HepG2 (cell line): ENCODE data around the gene GTF3C5. TPM values are rescaled to one million over a fixed set of nuclear protein-coding genes. Genes with fewer than 3 reads are reported as not detected.

Source experiments
- ATAC-seq: fragments of 200-7000 bp; cut with Tn5 transposase; 3 replicates; pipeline ENCODE4 v1.9.1; 2020; ENCODE audit warnings: mild to moderate bottlenecking, moderate library complexity
- BruUV-seq: library from RNA; stranded (reverse); fragments of 400-500 nt; replicated peaks from 2 replicates; lab custom pipeline; 2021; lab: Mats Ljungman, UMichigan
- CTCF ChIA-PET: fragments of 300-600 bp; formaldehyde crosslinking; extraction: SDS; loops from one replicate; lab custom pipeline; 2021; ENCODE audit warnings: low total read pairs, inconsistent platforms, low intra/inter-chr PET ratio; lab: Yijun Ruan, JAX
- POLR2A ChIA-PET: fragments of 350-600 bp; sonication (Branson Sonifier 250); formaldehyde crosslinking; loops from one replicate; lab custom pipeline; 2020; ENCODE audit warnings: antibody characterized with exemption, inconsistent platforms; lab: Yijun Ruan, JAX
- DNase-seq: peaks from one replicate; pipeline ENCODE4 v3.0.0-alpha.2; 2015; ENCODE audit warnings: low spot score
- FAIRE-seq: peaks from 3 replicates; lab custom pipeline; 2011; peaks lifted over from hg19 to GRCh38; lab: Jason Lieb, UNC
- H2AFZ ChIP-seq: one replicate; pipeline ENCODE4 v1.6.1; 2011; ENCODE audit warnings: low read length, inconsistent platforms
- H3K27ac ChIP-seq: fragments of 300-600 bp; 3 replicates; pipeline ENCODE4 v1.8.0; 2011; ENCODE audit warnings: mixed run types, mild to moderate bottlenecking, mixed read lengths, low read length, inconsistent platforms; ENCODE audit not compliant: insufficient read depth; ENCODE audit errors: extremely low read length
- H3K27me3 ChIP-seq, 2 experiments: fragments of 200-600 bp in 1 of 2; 2 replicates in 1 of 2; 3 replicates in 1 of 2; pipeline versions ENCODE4 v1.6.0 to v1.8.0; 2011; ENCODE audit warnings: low read length in 2 of 2, mild to moderate bottlenecking in 2 of 2, moderate library complexity in 2 of 2, inconsistent platforms in 1 of 2; ENCODE audit not compliant: insufficient read depth in 2 of 2, control insufficient read depth in 1 of 2
- H3K36me3 ChIP-seq, 2 experiments: fragments of 200-600 bp in 1 of 2; replicated peaks in 1 of 2; 2 replicates in 1 of 2; 3 replicates in 1 of 2; pipeline versions ENCODE4 v1.5.1 to v1.8.0; 2011; ENCODE audit warnings: low read length in 2 of 2, inconsistent platforms in 1 of 2; ENCODE audit not compliant: insufficient read depth in 2 of 2, control insufficient read depth in 1 of 2
- H3K4me1 ChIP-seq: 2 replicates; pipeline ENCODE4 v1.5.1; 2012; ENCODE audit warnings: low read length, inconsistent platforms; ENCODE audit not compliant: insufficient read depth
- H3K4me2 ChIP-seq: 2 replicates; pipeline ENCODE4 v1.6.0; 2011; ENCODE audit warnings: low read depth, low read length, inconsistent platforms
- H3K4me3 ChIP-seq, 3 experiments: fragments of 200-600 bp in 1 of 3; sonication (generic), shearing (Covaris generic) in 1 of 3; replicated peaks in 1 of 3; 2 replicates each; pipeline ENCODE4 v1.5.1; 2011 to 2016; ENCODE audit warnings: low read length in 3 of 3, inconsistent platforms in 2 of 3, low read depth in 2 of 3, mild to moderate bottlenecking in 2 of 3, control low read depth in 1 of 3, mixed read lengths in 1 of 3; ENCODE audit not compliant: insufficient read depth in 1 of 3
- H3K79me2 ChIP-seq: one replicate; pipeline ENCODE4 v1.6.1; 2011; ENCODE audit warnings: low read length, inconsistent platforms; ENCODE audit not compliant: insufficient read depth
- H3K9ac ChIP-seq: 2 replicates; pipeline ENCODE4 v1.6.0; 2011; ENCODE audit warnings: mild to moderate bottlenecking, low read depth, low read length, inconsistent platforms; ENCODE audit not compliant: insufficient read depth
- H3K9me3 ChIP-seq: 2 replicates; pipeline ENCODE4 v1.5.1; 2012; ENCODE audit warnings: mild to moderate bottlenecking, low read length
- H4K20me1 ChIP-seq: 2 replicates; pipeline ENCODE4 v1.6.0; 2011; ENCODE audit warnings: inconsistent platforms, mild to moderate bottlenecking, low read length, moderate library complexity; ENCODE audit not compliant: insufficient read depth
- AHR ChIP-seq: IDR thresholded peaks from 2 replicates; pipeline ENCODE4 v1.6.1; 2018; ENCODE audit warnings: missing genetic modification reagents, missing compliant biosample characterization
- GABPA ChIP-seq, 2 experiments: IDR thresholded peaks; 2 replicates each; pipeline ENCODE4 v1.6.1; 2011 to 2016; ENCODE audit warnings: low read depth in 2 of 2, low read length in 1 of 2, missing biosample characterization in 1 of 2, missing genetic modification characterization in 1 of 2
- POGK ChIP-seq: sonication (generic); formaldehyde crosslinking; conservative IDR thresholded peaks from 2 replicates; pipeline ENCODE4 v1.8.0; 2022; ENCODE audit warnings: mild to moderate bottlenecking, moderate library complexity, missing genetic modification reagents
- SMC3 ChIP-seq: IDR thresholded peaks from 2 replicates; pipeline ENCODE4 v1.6.1; 2011; ENCODE audit warnings: low read length, improper control_type of control experiment
- ZNF317 ChIP-seq: sonication (generic); formaldehyde crosslinking; IDR thresholded peaks from 2 replicates; pipeline ENCODE4 v1.5.0; 2020; ENCODE audit warnings: mild to moderate bottlenecking, missing genetic modification reagents
- ZNF629 ChIP-seq: sonication (generic); formaldehyde crosslinking; conservative IDR thresholded peaks from 2 replicates; pipeline ENCODE4 v1.5.0; 2020; ENCODE audit warnings: missing genetic modification reagents
- ZNF687 ChIP-seq: sonication (generic); formaldehyde crosslinking; IDR thresholded peaks from 2 replicates; pipeline ENCODE4 v1.5.1; 2020; ENCODE audit warnings: mild to moderate bottlenecking, missing genetic modification reagents, moderate library complexity
- WGBS: methylation state at CpG from one replicate; pipeline ENCODE4 v1.1.6; 2017; ENCODE audit warnings: low lambda C conversion rate; 5-methylcytosine and 5-hydroxymethylcytosine counted together
- in situ Hi-C: cut with HindIII; loops from 2 replicates; pipeline ENCODE4 v1.10.0; 2017; ENCODE audit warnings: low pct_unique_long_range_greater_than_20kb; ENCODE audit not compliant: extremely low pct_ligation_motif_present
- intact Hi-C: fragments of 100-400 bp; cut with micrococcal nuclease; formaldehyde crosslinking; loops from one replicate; pipeline ENCODE4 v1.10.0; 2022; ENCODE audit not compliant: unreplicated experiment
- polyA plus RNA-seq, 8 experiments: library from polyadenylated mRNA; depleted of rRNA in 3 of 8; stranded (reverse) in 7 of 8; unstranded in 1 of 8; fragments of >200 nt; fragmentation: Illumina TruSeq in 4 of 8; extraction: Trizol in 4 of 8; gene quantifications; 2 replicates each; pipeline versions ENCODE4 v1.2.1 to v1.2.3, GENCODE V29; 2011 to 2016; ENCODE audit warnings: low read depth in 4 of 8, missing spikeins in 1 of 8, mixed read lengths in 1 of 8; ENCODE audit not compliant: insufficient read depth in 1 of 8
- total RNA-seq, 5 experiments: library from RNA; depleted of rRNA; stranded (reverse); fragments of >200 nt; fragmentation: Illumina TruSeq; extraction: Trizol; gene quantifications; 2 replicates each; pipeline ENCODE4 v1.2.3, GENCODE V29; 2016; ENCODE audit warnings: low read depth in 1 of 5

GTF3C5 gene
- total and polyA plus RNA-seq, 2 of the 13 experiments (the other 11 are each of a cell fraction or from before 2014, with no cell fraction given) = 66.9 to 92.6 TPM

- H3K27ac ChIP-seq = no peak overlapping the region
- H3K4me2 ChIP-seq = no peak overlapping the region
- no peak for DNase-seq
- no peaks in the 10 kb centered on the region for H3K9me3 ChIP-seq
- ChIA-PET POLR2A (interaction anchor here (1.0 kb wide), 1 partner anchor 72 kb away, joined by 4 read pairs; the partner anchor contains the start of gene GTF3C5), CTCF (interaction anchor here (1.1 to 5.1 kb wide), 4 partner anchors 44 to 80 kb away, joined by 3 to 70 read pairs (median 4); no protein-coding TSS in a partner anchor)
- no TSS peak for BruUV-seq
- intact Hi-C loops (loop anchor here (1.0 kb wide), 1 partner anchor 42 kb away; no protein-coding TSS in a partner anchor), in situ Hi-C loops (no loop called here)
- H3K4me1 ChIP-seq = no peaks in the 10 kb centered on the region
- H3K79me2 ChIP-seq = no peaks in the 10 kb centered on the region
- H4K20me1 ChIP-seq = peaks cover 4% of the 10 kb centered on the region; the same call in 1 of the 2 replicates
- H3K36me3 ChIP-seq = peaks cover 24 to 61% of the 10 kb centered on the region in 2 experiments; a peak in 4 of 5 replicates
- H2AFZ ChIP-seq = no peak overlapping the region
- no peak for FAIRE-seq
- 100% methylated on average over 1 of the region's 21 CpGs for WGBS
- H3K27me3 ChIP-seq = no peaks in the 10 kb centered on the region
- H3K4me3 ChIP-seq = no peak overlapping the region
- no peak for ATAC-seq
- H3K9ac ChIP-seq = no peak overlapping the region
- TF ChIP-seq ZNF317 (CRISPR knock-in tag) = no peak
- TF ChIP-seq GABPA (IDR thresholded peaks at IDR 0.05; ENCODE audit: low read depth, low read length) = 0 out of 2 replicates have a peak, but pooled peaks have one; percentile 3
- no peak for TF ChIP-seq GABPA (CRISPR knock-in tag; IDR thresholded peaks at IDR 0.05; ENCODE audit: low read depth)
- TF ChIP-seq ZNF629 (CRISPR knock-in tag) = peak; percentile 81
Observed at GRCh38 chr9:133102190-133103021, 71.6 kb downstream of the GTF3C5 start.

DNA sequence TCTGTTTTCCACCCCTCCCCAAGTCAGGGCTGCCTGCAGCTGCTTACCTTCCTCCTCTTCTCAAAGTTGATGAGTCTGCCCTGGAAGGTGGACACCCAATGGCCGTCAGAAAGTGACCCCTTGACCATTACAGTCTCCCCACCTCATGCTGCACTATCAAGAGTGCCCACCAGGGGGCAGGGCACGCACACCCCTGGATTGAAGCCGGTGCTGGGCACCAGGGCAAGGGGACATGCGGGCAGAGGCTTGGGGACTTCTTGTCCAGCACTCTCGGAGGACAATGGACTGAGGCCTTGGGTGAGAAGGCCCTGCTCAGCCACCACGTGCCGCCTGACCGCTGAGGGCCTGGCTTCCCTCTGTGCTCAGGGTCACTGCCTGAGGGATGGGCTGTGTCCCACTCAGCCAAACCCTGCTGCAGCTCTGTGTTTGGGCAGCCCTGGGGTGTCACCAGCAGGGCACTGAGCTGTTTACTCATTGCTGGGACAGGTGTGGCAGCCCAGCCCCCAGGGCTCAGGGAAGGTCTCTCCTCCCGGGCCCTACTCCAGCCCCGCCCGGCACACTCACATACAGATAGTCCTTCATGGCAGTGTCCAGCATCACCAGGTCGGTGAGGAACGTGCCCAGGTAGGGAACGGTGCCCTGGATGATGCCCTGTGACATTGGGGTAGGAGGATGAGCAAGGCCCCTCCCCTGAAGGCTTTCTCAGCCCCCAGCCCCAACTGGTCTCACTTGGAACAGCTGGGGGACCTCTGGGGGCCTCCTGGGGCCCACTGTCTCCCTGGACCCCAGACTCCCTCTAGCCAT, 72.6 kb downstream of the GTF3C5 start:
- H3K9me3 ChIP-seq = no peaks in the 10 kb centered on the region
- 39% methylated on average over 5 of the region's 14 CpGs for WGBS
- no TSS peak for BruUV-seq
- H3K79me2 ChIP-seq = no peaks in the 10 kb centered on the region
- in situ Hi-C loops = no loop called here
- peak; percentile 34 for DNase-seq
- H4K20me1 ChIP-seq = peaks cover 6% of the 10 kb centered on the region; the same call in 1 of the 2 replicates
- no peak overlapping the region for H3K4me3 ChIP-seq
- intact Hi-C loops = loop anchor here (1.0 kb wide), 1 partner anchor 41 kb away; no protein-coding TSS in a partner anchor
- CTCF ChIA-PET = interaction anchor here (1.1 to 5.1 kb wide), 4 partner anchors 43 to 81 kb away, joined by 3 to 70 read pairs (median 4); no protein-coding TSS in a partner anchor
- no peak overlapping the region for H3K9ac ChIP-seq
- no peak overlapping the region for H2AFZ ChIP-seq
- peak; percentile 75 for ATAC-seq
- POLR2A ChIA-PET = no interaction called here
- FAIRE-seq = no peak
- peaks cover 28 to 63% of the 10 kb centered on the region in 2 experiments; a peak in 4 of 5 replicates for H3K36me3 ChIP-seq
- no peak overlapping the region for H3K4me2 ChIP-seq
- no peaks in the 10 kb centered on the region for H3K27me3 ChIP-seq
- H3K4me1 ChIP-seq = no peaks in the 10 kb centered on the region
- H3K27ac ChIP-seq = no peak overlapping the region
- TF ChIP-seq SMC3 = peak; percentile 78
- TF ChIP-seq AHR (CRISPR knock-in tag) = 0 out of 2 replicates have a peak, but pooled peaks have one; percentile 42
- peak; percentile 45 for TF ChIP-seq ZNF687 (CRISPR knock-in tag)
- TF ChIP-seq POGK = 0 out of 2 replicates have a peak, but pooled peaks have one; percentile 39
